Measurements from ENCODE around the gene TRIM50.
A peak's percentile ranks its signal among the peaks of the same experiment; 100 is the strongest.
"Not testable (repeated sequence)": the region's sequence is repeated elsewhere in the genome, so short reads cannot be mapped to it uniquely, and the experiment has no call there.

The TRIM50 gene

GRCh38 chr7:73349763-73350162 lies 21.9 kb upstream of the TRIM50 start:
- no peak for DNase-seq

- no peak for DNase-seq
Observed at GRCh38 chr7:73345951-73346350, 18.1 kb upstream of the TRIM50 start.

GRCh38 chr7:73345538-73345937 lies 17.7 kb upstream of the TRIM50 start:
- no peak for DNase-seq

- no peak for DNase-seq
Observed at GRCh38 chr7:73343671-73344380, 15.9 kb upstream of the TRIM50 start.

- DNase-seq = no peak
Observed at GRCh38 chr7:73342645-73343044, 14.8 kb upstream of the TRIM50 start.

GRCh38 chr7:73341877-73342276 lies 14.0 kb upstream of the TRIM50 start:
- DNase-seq = no peak

GRCh38 chr7:73340514-73340913 lies 12.6 kb upstream of the TRIM50 start:
- no peak for DNase-seq

GRCh38 chr7:73338321-73338720 lies 10.4 kb upstream of the TRIM50 start:
- DNase-seq = no peak

GRCh38 chr7:73332447-73332846 lies 4.6 kb upstream of the TRIM50 start:
- no peak for DNase-seq

- no peak for DNase-seq
Observed at GRCh38 chr7:73330772-73331171, 2.9 kb upstream of the TRIM50 start.

GRCh38 chr7:73329861-73330581 lies 2.1 kb upstream of the TRIM50 start:
- DNase-seq = no peak

GRCh38 chr7:73328696-73329095 lies 814 bp upstream of the TRIM50 start:
- no peak for DNase-seq

- DNase-seq = not testable (repeated sequence)
Observed at GRCh38 chr7:73327449-73327848, 433 bp downstream of the TRIM50 start.

GRCh38 chr7:73325424-73325823 lies 2.5 kb downstream of the TRIM50 start:
- DNase-seq = not testable (repeated sequence)

GRCh38 chr7:73324081-73324845 lies 3.6 kb downstream of the TRIM50 start:
- DNase-seq = peak; percentile 68

- not testable (repeated sequence) for DNase-seq
Observed at GRCh38 chr7:73323434-73324080, 4.3 kb downstream of the TRIM50 start.

GRCh38 chr7:73320009-73320408 lies 7.9 kb downstream of the TRIM50 start:
- DNase-seq = not testable (repeated sequence)

GRCh38 chr7:73319541-73319940 lies 8.3 kb downstream of the TRIM50 start:
- not testable (repeated sequence) for DNase-seq

GRCh38 chr7:73318656-73319204 lies 9.2 kb downstream of the TRIM50 start:
- not testable (repeated sequence) for DNase-seq

GRCh38 chr7:73316521-73316920 lies 11.4 kb downstream of the TRIM50 start:
- DNase-seq = no peak

GRCh38 chr7:73314271-73314670 lies 13.6 kb downstream of the TRIM50 start:
- no peak for DNase-seq

- DNase-seq = no peak
Observed at GRCh38 chr7:73313521-73313906, 14.4 kb downstream of the TRIM50 start.
